Neuronal stem cell (in vitro differentiated cells): ENCODE data around the gene EYS.

Experiments used
- DNase-seq: peaks from one replicate; pipeline ENCODE4 v3.0.0-alpha.2; 2013; ENCODE audit warnings: low spot score
- H2AFZ ChIP-seq: one replicate; pipeline ENCODE4 v1.6.1; 2013; ENCODE audit warnings: mild to moderate bottlenecking, low read length, inconsistent platforms
- H2AK5ac ChIP-seq: 2 replicates; pipeline ENCODE4 v1.6.1; 2013; ENCODE audit warnings: low read depth, mild to moderate bottlenecking, inconsistent platforms, low read length, moderate library complexity, mixed read lengths
- H2BK120ac ChIP-seq: 2 replicates; pipeline ENCODE4 v1.6.1; 2013; ENCODE audit warnings: low read depth, mild to moderate bottlenecking, inconsistent platforms, low read length, moderate library complexity, mixed read lengths
- H2BK12ac ChIP-seq: one replicate; pipeline ENCODE4 v1.6.1; 2013; ENCODE audit warnings: low read length, inconsistent platforms
- H2BK15ac ChIP-seq: 2 replicates; pipeline ENCODE4 v1.6.1; 2013; ENCODE audit warnings: mild to moderate bottlenecking, low read length, inconsistent platforms, mixed read lengths
- H2BK5ac ChIP-seq: one replicate; pipeline ENCODE4 v1.6.1; 2013; ENCODE audit warnings: inconsistent platforms, mild to moderate bottlenecking, low read length, moderate library complexity
- H3K14ac ChIP-seq: one replicate; pipeline ENCODE4 v1.6.1; 2013; ENCODE audit warnings: low read length, inconsistent platforms
- H3K18ac ChIP-seq: 2 replicates; pipeline ENCODE4 v1.6.1; 2013; ENCODE audit warnings: low read length, inconsistent platforms
- H3K23ac ChIP-seq: 2 replicates; pipeline ENCODE4 v1.6.1; 2013; ENCODE audit warnings: low read depth, mild to moderate bottlenecking, mixed read lengths, low read length, inconsistent platforms; ENCODE audit not compliant: poor library complexity
- H3K27ac ChIP-seq: replicated peaks from 3 replicates; pipeline ENCODE4 v1.5.1; 2013; ENCODE audit warnings: low read length, inconsistent platforms
- H3K27me3 ChIP-seq, 3 experiments: 2 replicates each; pipeline ENCODE4 v1.6.1; 2013; ENCODE audit warnings: low read length in 3 of 3, mild to moderate bottlenecking in 2 of 3, inconsistent platforms in 1 of 3, low read depth in 1 of 3, mixed read lengths in 1 of 3, moderate library complexity in 1 of 3; ENCODE audit not compliant: control insufficient read depth in 3 of 3, insufficient read depth in 3 of 3
- H3K36me3 ChIP-seq, 2 donors: replicated peaks in 1 of 2; 2 replicates each; pipeline ENCODE4 v1.6.1; 2013; ENCODE audit warnings: low read length in 2 of 2; ENCODE audit not compliant: control insufficient read depth in 2 of 2, insufficient read depth in 2 of 2
- H3K4ac ChIP-seq: 2 replicates; pipeline ENCODE4 v1.6.1; 2013; ENCODE audit warnings: inconsistent platforms, mild to moderate bottlenecking, low read length, moderate library complexity
- H3K4me1 ChIP-seq, 2 donors: 1 replicate in 1 of 2; 2 replicates in 1 of 2; pipeline ENCODE4 v1.6.1; 2013; ENCODE audit warnings: low read length in 2 of 2, low read depth in 1 of 2; ENCODE audit not compliant: control insufficient read depth in 2 of 2, insufficient read depth in 1 of 2
- H3K4me2 ChIP-seq: one replicate; pipeline ENCODE4 v1.6.1; 2013; ENCODE audit warnings: mild to moderate bottlenecking, low read length, inconsistent platforms; ENCODE audit not compliant: insufficient read depth, poor library complexity, severe bottlenecking
- H3K4me3 ChIP-seq, 2 donors: 2 replicates each; pipeline ENCODE4 v1.5.1; 2013; ENCODE audit warnings: low read length in 2 of 2, mild to moderate bottlenecking in 2 of 2, inconsistent platforms in 1 of 2, moderate library complexity in 1 of 2
- H3K79me1 ChIP-seq: one replicate; pipeline ENCODE4 v1.6.1; 2013; ENCODE audit warnings: low read depth, mild to moderate bottlenecking, inconsistent platforms, low read length, moderate library complexity
- H3K9ac ChIP-seq: one replicate; pipeline ENCODE4 v1.6.1; 2013; ENCODE audit warnings: mild to moderate bottlenecking, low read depth, low read length, inconsistent platforms; ENCODE audit not compliant: poor library complexity
- H3K9me3 ChIP-seq, 2 donors: replicated peaks in 1 of 2; 2 replicates each; pipeline versions ENCODE3 to v1.6.1; 2013; ENCODE audit warnings: low read length in 2 of 2, mild to moderate bottlenecking in 2 of 2, inconsistent platforms in 1 of 2, low read depth in 1 of 2, mixed read lengths in 1 of 2, moderate library complexity in 1 of 2; ENCODE audit not compliant: control insufficient read depth in 2 of 2, insufficient read depth in 1 of 2
- H4K8ac ChIP-seq: one replicate; pipeline ENCODE4 v1.6.1; 2013; ENCODE audit warnings: low read depth, mild to moderate bottlenecking, inconsistent platforms, low read length, moderate library complexity
- H4K91ac ChIP-seq: one replicate; pipeline ENCODE4 v1.6.1; 2013; ENCODE audit warnings: low read length, low read depth, mild to moderate bottlenecking, inconsistent platforms; ENCODE audit not compliant: poor library complexity
- WGBS, 2 donors: extraction: QIAGEN DNeasy Blood & Tissue Kit; methylation state at CpG; one replicate each; pipeline ENCODE4 v1.1.7; 2013; ENCODE audit warnings: missing lambda C conversion rate in 2 of 2, mixed read lengths in 1 of 2; ENCODE audit not compliant: insufficient read length in 2 of 2, insufficient replicate concordance in 1 of 2; ENCODE audit errors: extremely low coverage in 2 of 2; 5-methylcytosine and 5-hydroxymethylcytosine counted together

Gene EYS

GRCh38 chr6:64589961-64590360 is 1117.1 kb downstream of the EYS start:
- H2BK12ac ChIP-seq: no peak overlapping the region
- no peak overlapping the region for H4K8ac ChIP-seq
- DNase-seq: no peak
- no peak overlapping the region for H3K14ac ChIP-seq
- no peak overlapping the region for H3K4ac ChIP-seq
- no peak overlapping the region for H3K9ac ChIP-seq
- H3K4me2 ChIP-seq: peak overlapping the region; percentile 18
- H2BK5ac ChIP-seq: no peak overlapping the region
- H3K27me3 ChIP-seq: no peaks in the 10 kb centered on the region
- H2AK5ac ChIP-seq: no peak overlapping the region
- H3K79me1 ChIP-seq: no peaks in the 10 kb centered on the region
- no peak overlapping the region for H3K18ac ChIP-seq
- H2AFZ ChIP-seq: peak overlapping the region; percentile 59
- no peak overlapping the region for H3K4me3 ChIP-seq
- H3K9me3 ChIP-seq: no peaks in the 10 kb centered on the region
- H3K4me1 ChIP-seq: peaks cover 0 to 5% of the 10 kb centered on the region in 2 donors
- H3K36me3 ChIP-seq: no peaks in the 10 kb centered on the region
- no peak overlapping the region for H3K23ac ChIP-seq
- H2BK15ac ChIP-seq: no peak overlapping the region
- no peak overlapping the region for H4K91ac ChIP-seq
- no peak overlapping the region for H2BK120ac ChIP-seq
- WGBS, 2 donors: no CpG with 5 or more reads among the region's 3 CpGs
- peak overlapping the region; percentile 6 for H3K27ac ChIP-seq

- no peak overlapping the region for H2BK5ac ChIP-seq
- H3K9me3 ChIP-seq: no peaks in the 10 kb centered on the region
- H3K4me3 ChIP-seq: no peak overlapping the region
- no peaks in the 10 kb centered on the region for H3K79me1 ChIP-seq
- H2AK5ac ChIP-seq: no peak overlapping the region
- H4K8ac ChIP-seq: no peak overlapping the region
- H3K23ac ChIP-seq: no peak overlapping the region
- no peak overlapping the region for H2BK15ac ChIP-seq
- DNase-seq: no peak
- H3K9ac ChIP-seq: no peak overlapping the region
- no peak overlapping the region for H3K4ac ChIP-seq
- H2BK120ac ChIP-seq: no peak overlapping the region
- H3K36me3 ChIP-seq: no peaks in the 10 kb centered on the region
- no peak overlapping the region for H3K4me2 ChIP-seq
- H3K18ac ChIP-seq: no peak overlapping the region
- no peak overlapping the region for H4K91ac ChIP-seq
- H3K27me3 ChIP-seq: no peaks in the 10 kb centered on the region
- no peaks in the 10 kb centered on the region for H3K4me1 ChIP-seq
- H3K14ac ChIP-seq: no peak overlapping the region
- no peak overlapping the region for H2BK12ac ChIP-seq
- no peak overlapping the region for H3K27ac ChIP-seq
- no CpG with 5 or more reads among the region's 1 CpG for WGBS, 2 donors
- no peak overlapping the region for H2AFZ ChIP-seq
These were observed 1126.7 kb downstream of the EYS start for GRCh38 chr6:64580346-64580745.

- H2BK15ac ChIP-seq: no peak overlapping the region
- H4K8ac ChIP-seq: no peak overlapping the region
- H3K18ac ChIP-seq: no peak overlapping the region
- H3K9ac ChIP-seq: no peak overlapping the region
- no peak overlapping the region for H3K4ac ChIP-seq
- H2BK120ac ChIP-seq: no peak overlapping the region
- no peak overlapping the region for H3K4me3 ChIP-seq
- no peak overlapping the region for H3K23ac ChIP-seq
- H3K14ac ChIP-seq: no peak overlapping the region
- H3K27me3 ChIP-seq: no peaks in the 10 kb centered on the region
- H2AFZ ChIP-seq: no peak overlapping the region
- no peak for DNase-seq
- H3K27ac ChIP-seq: no peak overlapping the region
- no peaks in the 10 kb centered on the region for H3K79me1 ChIP-seq
- no peaks in the 10 kb centered on the region for H3K9me3 ChIP-seq
- no peak overlapping the region for H2BK12ac ChIP-seq
- H2AK5ac ChIP-seq: no peak overlapping the region
- no CpG with 5 or more reads among the region's 1 CpG for WGBS, 2 donors
- H3K36me3 ChIP-seq: no peaks in the 10 kb centered on the region
- H3K4me2 ChIP-seq: no peak overlapping the region
- H4K91ac ChIP-seq: no peak overlapping the region
- no peak overlapping the region for H2BK5ac ChIP-seq
- no peaks in the 10 kb centered on the region for H3K4me1 ChIP-seq
These were observed 1153.7 kb downstream of the EYS start for GRCh38 chr6:64553249-64553786.

DNA sequence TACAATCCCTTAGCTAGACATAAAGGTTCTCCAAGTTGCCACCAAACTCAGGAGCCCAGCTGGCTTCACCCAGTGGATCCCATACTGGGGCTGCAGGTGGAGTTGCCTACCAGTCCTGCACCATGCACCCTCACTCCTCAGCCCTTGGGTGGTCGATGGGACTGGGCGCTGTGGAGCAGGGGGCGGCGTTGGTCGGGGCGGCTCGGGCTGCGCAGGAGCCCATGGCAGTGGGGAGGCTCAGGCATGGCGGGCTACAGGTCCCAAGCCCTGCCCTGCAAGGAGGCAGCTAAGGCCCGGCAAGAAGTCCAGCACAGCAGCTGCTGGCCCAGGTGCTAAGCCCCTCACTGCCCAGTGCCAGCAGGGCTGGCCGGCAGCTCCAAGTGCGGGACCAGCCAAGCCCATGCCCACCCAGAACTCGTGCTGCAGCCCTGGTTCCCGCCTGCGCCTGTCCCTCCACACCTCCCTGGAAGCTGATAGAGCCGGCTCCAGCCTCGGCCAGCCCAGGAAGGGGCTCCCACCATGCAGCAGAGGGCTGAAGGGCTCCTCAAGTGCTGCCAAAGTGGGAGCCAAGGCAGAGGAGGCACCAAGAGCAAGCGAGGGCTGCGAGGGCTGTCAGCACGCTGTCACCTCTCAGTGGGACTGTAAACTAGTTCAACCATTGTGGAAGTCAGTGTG is 1159.3 kb downstream of the EYS start:
- Histone ChIP-seq H3K14ac (peak overlapping the region; percentile 56), H3K36me3 (no peaks in the 10 kb centered on the region), H3K9ac (no peak overlapping the region), H2AK5ac (no peak overlapping the region), H4K8ac (no peak overlapping the region), H2BK120ac (no peak overlapping the region), H3K27me3 (no peaks in the 10 kb centered on the region), H3K23ac (no peak overlapping the region), H3K4me3 (no peak overlapping the region), H3K4me1 (no peaks in the 10 kb centered on the region), H3K79me1 (no peaks in the 10 kb centered on the region), H2AFZ (no peak overlapping the region), H3K4me2 (no peak overlapping the region), H4K91ac (no peak overlapping the region), H3K4ac (peak overlapping the region; percentile 37), H3K27ac (no peak overlapping the region), H2BK12ac (no peak overlapping the region), H2BK5ac (no peak overlapping the region), H3K9me3 (no peaks in the 10 kb centered on the region), H3K18ac (peak overlapping the region; percentile 59), H2BK15ac (no peak overlapping the region)
- no peak for DNase-seq
- no CpG with 5 or more reads among the region's 20 CpGs for WGBS, 2 donors
